ENCODE results near the gene HSPA5.
A peak's percentile ranks its signal among the peaks of the same experiment; 100 is the strongest.

HSPA5 gene

GRCh38 chr9:125189361-125190289 is 51.5 kb downstream of the HSPA5 start, which contains the start of gene PPP6C:
TSS of gene PPP6C (minus strand) at chr9:125189803. CDS start at chr9:125189718, 85 bp downstream.
- peak; percentile 99 for DNase-seq

- DNase-seq, result peak; percentile 35
These were observed 52.2 kb downstream of the HSPA5 start for GRCh38 chr9:125189011-125189360.
